HCT116 (cell line): Measurements from ENCODE around the gene CEP70. TPM values are rescaled to one million over a fixed set of nuclear protein-coding genes. Genes with fewer than 3 reads are reported as not detected.

Experiments
- ATAC-seq: fragments of 200-7000 bp; cut with Tn5 transposase; 2 replicates; pipeline ENCODE4 v1.9.1; 2020; ENCODE audit warnings: mild to moderate bottlenecking, moderate library complexity
- BruUV-seq: library from RNA; stranded (reverse); fragments of 400-500 nt; replicated peaks from 2 replicates; lab custom pipeline; 2021; lab: Mats Ljungman, UMichigan
- CTCF ChIA-PET: fragments of 300-600 bp; sonication (Branson Sonifier 250); formaldehyde crosslinking; loops from one replicate; lab custom pipeline; 2021; ENCODE audit warnings: antibody characterized with exemption; lab: Charles Lee
- POLR2A ChIA-PET: fragments of 300-600, 350-600 bp; sonication (Branson Sonifier 250); formaldehyde crosslinking; loops from one replicate; lab custom pipeline; 2021; ENCODE audit warnings: antibody characterized with exemption; lab: Charles Lee
- RAD21 ChIA-PET, 2 experiments: fragments of 300-600 bp; sonication (Branson Sonifier 250); formaldehyde crosslinking; loops; one replicate each; lab custom pipeline; 2023; ENCODE audit warnings: low total read pairs in 2 of 2; ENCODE audit not compliant: uncharacterized antibody in 2 of 2, unreplicated experiment in 2 of 2, low non-redundant PET in 1 of 2; lab: Charles Lee
- DNase-seq: peaks from one replicate; pipeline ENCODE4 v3.0.0-alpha.2; 2010; ENCODE audit warnings: low read depth, low spot score
- H2AFZ ChIP-seq: fragments of 200-600 bp; shearing (Covaris generic), sonication (generic); 2 replicates; pipeline ENCODE4 v1.6.1; 2017; ENCODE audit warnings: low read depth, mixed run types, mixed read lengths, antibody characterized with exemption, low read length; ENCODE audit not compliant: poor library complexity, severe bottlenecking
- H3K27ac ChIP-seq: 2 replicates; pipeline ENCODE4 v1.5.1; 2012; ENCODE audit warnings: low read depth, low read length
- H3K27me3 ChIP-seq: fragments of 200-600 bp; sonication (generic); 2 replicates; pipeline ENCODE4 v1.6.1; 2016; ENCODE audit warnings: mixed run types, low read length, mixed read lengths; ENCODE audit not compliant: insufficient read depth
- H3K36me3 ChIP-seq, 2 experiments: fragments of 200-500 bp in 1 of 2; fragments of 200-600 bp in 1 of 2; sonication (Bioruptor generic) in 1 of 2; sonication (generic) in 1 of 2; 2 replicates each; pipeline versions ENCODE4 v1.5.1 to v1.6.1; 2014 to 2016; ENCODE audit warnings: low read length in 2 of 2, inconsistent platforms in 1 of 2, mixed read lengths in 1 of 2, mixed run types in 1 of 2; ENCODE audit not compliant: insufficient read depth in 2 of 2, control insufficient read depth in 1 of 2
- H3K4me1 ChIP-seq, 2 experiments: fragments of 200-600 bp in 1 of 2; sonication (generic) in 1 of 2; 2 replicates each; pipeline versions ENCODE4 v1.5.1 to v1.6.1; 2012 to 2017; ENCODE audit warnings: low read length in 2 of 2, inconsistent platforms in 1 of 2, mild to moderate bottlenecking in 1 of 2, mixed read lengths in 1 of 2, mixed run types in 1 of 2, moderate library complexity in 1 of 2; ENCODE audit not compliant: insufficient read depth in 2 of 2, control insufficient read depth in 1 of 2
- H3K4me2 ChIP-seq: fragments of 200-600 bp; sonication (generic); 2 replicates; pipeline ENCODE4 v1.6.1; 2017; ENCODE audit warnings: mixed run types, low read length, mixed read lengths
- H3K4me3 ChIP-seq, 2 experiments: fragments of 200-600 bp in 1 of 2; sonication (generic) in 1 of 2; replicated peaks in 1 of 2; 2 replicates each; pipeline ENCODE4 v1.5.1; 2011 to 2016; ENCODE audit warnings: low read length in 2 of 2, control low read depth in 1 of 2, low read depth in 1 of 2, mild to moderate bottlenecking in 1 of 2, mixed read lengths in 1 of 2, mixed run types in 1 of 2
- H3K79me2 ChIP-seq: fragments of 200-600 bp; sonication (generic); 2 replicates; pipeline ENCODE4 v1.6.1; 2017; ENCODE audit warnings: mild to moderate bottlenecking, mixed run types, low read length, moderate library complexity, mixed read lengths; ENCODE audit not compliant: insufficient read depth
- H3K9ac ChIP-seq: fragments of 200-600 bp; sonication (generic); 2 replicates; pipeline ENCODE4 v1.6.1; 2016; ENCODE audit warnings: low read length, mixed read lengths
- H3K9me2 ChIP-seq: fragments of 200-600 bp; sonication (generic), shearing (Covaris generic); 2 replicates; pipeline ENCODE4 v1.6.1; 2017; ENCODE audit warnings: mixed run types, mild to moderate bottlenecking, moderate library complexity; ENCODE audit not compliant: insufficient read depth
- H3K9me3 ChIP-seq, 2 experiments: fragments of 200-500 bp in 1 of 2; fragments of 200-600 bp in 1 of 2; sonication (Bioruptor generic) in 1 of 2; sonication (generic) in 1 of 2; 2 replicates each; pipeline ENCODE4 v1.6.1; 2014 to 2017; ENCODE audit warnings: low read length in 2 of 2, mixed read lengths in 2 of 2, inconsistent platforms in 1 of 2, low read depth in 1 of 2, mild to moderate bottlenecking in 1 of 2, mixed run types in 1 of 2, moderate library complexity in 1 of 2; ENCODE audit not compliant: control insufficient read depth in 1 of 2, insufficient read depth in 1 of 2
- H4K20me1 ChIP-seq: fragments of 200-600 bp; sonication (generic), shearing (Covaris generic); 2 replicates; pipeline ENCODE4 v1.6.1; 2017; ENCODE audit warnings: mixed run types, mild to moderate bottlenecking, moderate library complexity; ENCODE audit not compliant: insufficient read depth
- CEBPB ChIP-seq: IDR thresholded peaks from 2 replicates; pipeline ENCODE4 v1.6.1; 2012; ENCODE audit warnings: low read depth
- CTCF ChIP-seq, 3 experiments: fragments of 200-600 bp in 1 of 3; sonication (generic) in 1 of 3; IDR thresholded peaks in 2 of 3; conservative IDR thresholded peaks in 1 of 3; 2 replicates each; pipeline ENCODE4 v1.5.1; 2012 to 2017; ENCODE audit warnings: low read depth in 2 of 3, low read length in 2 of 3, antibody characterized with exemption in 1 of 3, borderline replicate concordance in 1 of 3, control low read depth in 1 of 3, mild to moderate bottlenecking in 1 of 3, mixed read lengths in 1 of 3, mixed run types in 1 of 3, moderate library complexity in 1 of 3; ENCODE audit not compliant: insufficient read depth in 1 of 3
- ELF1 ChIP-seq: IDR thresholded peaks from 2 replicates; pipeline ENCODE4 v1.6.1; 2012; ENCODE audit warnings: low read depth, borderline replicate concordance
- EZH2 ChIP-seq: fragments of 200-600 bp; sonication (generic); IDR thresholded peaks from 2 replicates; pipeline ENCODE4 v1.6.1; 2017; ENCODE audit warnings: antibody characterized with exemption, mixed run types
- EZH2phosphoT487 ChIP-seq: fragments of 200-600 bp; IDR thresholded peaks from 2 replicates; pipeline ENCODE4 v1.6.1; 2018; ENCODE audit warnings: antibody characterized with exemption, borderline replicate concordance
- JUND ChIP-seq: IDR thresholded peaks from 2 replicates; pipeline ENCODE4 v1.6.1; 2012
- POLR2AphosphoS5 ChIP-seq: IDR thresholded peaks from 2 replicates; pipeline ENCODE4 v1.6.1; 2011; ENCODE audit warnings: mild to moderate bottlenecking, low read depth, low read length, moderate library complexity
- RAD21 ChIP-seq: IDR thresholded peaks from 2 replicates; pipeline ENCODE4 v1.6.1; 2012; ENCODE audit warnings: low read depth, mild to moderate bottlenecking
- SRF ChIP-seq: IDR thresholded peaks from 2 replicates; pipeline ENCODE4 v1.6.1; 2012; ENCODE audit warnings: low read depth
- ZFX ChIP-seq: fragments of 450-650 bp; IDR thresholded peaks from 2 replicates; pipeline ENCODE4 v1.6.1; 2017
- ZNF274 ChIP-seq: fragments of 200-500 bp; sonication (Bioruptor generic); IDR thresholded peaks from 2 replicates; pipeline ENCODE4 v1.6.1; 2014; ENCODE audit warnings: mild to moderate bottlenecking, low read depth, low read length, inconsistent platforms
- intact Hi-C: fragments of 100-400 bp; cut with micrococcal nuclease; formaldehyde crosslinking; loops from 2 replicates; pipeline ENCODE4 v1.10.0; 2022
- total RNA-seq: library from RNA; stranded (reverse); gene quantifications from one replicate; pipeline ENCODE4 v1.2.1, GENCODE V29; 2021; ENCODE audit not compliant: unreplicated experiment
- TF ChIP-seq, protein P1 (sequence below): IDR thresholded peaks from 2 replicates; pipeline ENCODE4 v1.6.1; 2011; ENCODE audit warnings: mild to moderate bottlenecking, low read length, moderate library complexity; ENCODE audit not compliant: insufficient replicate concordance; ENCODE audit errors: extremely low read depth
- TF ChIP-seq, protein P2 (sequence below): IDR thresholded peaks from 2 replicates; pipeline ENCODE4 v1.6.1; 2012

The CEP70 gene
- total RNA-seq, 1 experiment from 2014 or later: 38.7 TPM

DNA sequence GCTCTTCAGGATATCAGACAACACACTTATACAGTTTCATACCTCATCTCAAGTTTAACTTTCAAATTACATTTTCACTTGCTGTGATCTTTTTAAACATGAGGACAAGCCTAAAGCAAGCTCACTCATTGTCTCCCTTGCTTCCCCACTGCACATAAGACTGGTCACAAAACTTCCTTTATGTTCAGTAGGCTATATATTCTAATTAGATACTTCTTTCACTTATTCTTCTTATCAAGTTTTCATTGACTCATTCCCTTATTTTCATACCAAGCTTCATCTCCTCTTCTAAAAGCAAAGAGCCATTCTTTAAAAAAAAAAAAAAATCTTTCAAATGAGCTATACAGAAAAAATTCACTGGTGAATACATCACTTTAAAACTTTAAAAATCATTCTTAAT, 97.0 kb downstream of the CEP70 start:
- RAD21 ChIA-PET: no interaction called here
- no peak for ATAC-seq
- CTCF ChIA-PET: no interaction called here

More for the DNA sequence above, 97.0 kb downstream of the CEP70 start:
- H3K9me3 ChIP-seq: no peaks in the 10 kb centered on the region
- H3K4me2 ChIP-seq: no peak overlapping the region
- no peaks in the 10 kb centered on the region for H3K4me1 ChIP-seq
- peaks cover 0 to 6% of the 10 kb centered on the region in 2 experiments; a peak in 2 of 4 replicates for H3K36me3 ChIP-seq
- no peak overlapping the region for H3K4me3 ChIP-seq
- no TSS peak for BruUV-seq
- no peaks in the 10 kb centered on the region for H3K27me3 ChIP-seq
- H3K9me2 ChIP-seq: no peaks in the 10 kb centered on the region
- no peaks in the 10 kb centered on the region; the same call in 1 of the 2 replicates for H4K20me1 ChIP-seq
- no peak overlapping the region for H3K27ac ChIP-seq
- no peak for DNase-seq
- no peak overlapping the region for H2AFZ ChIP-seq
- no peaks in the 10 kb centered on the region for H3K79me2 ChIP-seq
- intact Hi-C loops: no loop called here
- H3K9ac ChIP-seq: no peak overlapping the region
- TF ChIP-seq CTCF (IDR thresholded peaks at IDR 0.05 in 2 of 3, conservative IDR thresholded peaks at IDR 0.05 in 1 of 3; ENCODE audit: borderline replicate concordance in 1 of 3, insufficient read depth in 1 of 3, low read depth in 2 of 3, low read length in 2 of 3): no peak
- TF ChIP-seq ELF1: no peak
- TF ChIP-seq EZH2phosphoT487: no peak
- TF ChIP-seq ZFX: no peak
- TF ChIP-seq ZNF274: no peak
- TF ChIP-seq CEBPB: no peak
- no peak for TF ChIP-seq JUND
- TF ChIP-seq, protein P1, sequence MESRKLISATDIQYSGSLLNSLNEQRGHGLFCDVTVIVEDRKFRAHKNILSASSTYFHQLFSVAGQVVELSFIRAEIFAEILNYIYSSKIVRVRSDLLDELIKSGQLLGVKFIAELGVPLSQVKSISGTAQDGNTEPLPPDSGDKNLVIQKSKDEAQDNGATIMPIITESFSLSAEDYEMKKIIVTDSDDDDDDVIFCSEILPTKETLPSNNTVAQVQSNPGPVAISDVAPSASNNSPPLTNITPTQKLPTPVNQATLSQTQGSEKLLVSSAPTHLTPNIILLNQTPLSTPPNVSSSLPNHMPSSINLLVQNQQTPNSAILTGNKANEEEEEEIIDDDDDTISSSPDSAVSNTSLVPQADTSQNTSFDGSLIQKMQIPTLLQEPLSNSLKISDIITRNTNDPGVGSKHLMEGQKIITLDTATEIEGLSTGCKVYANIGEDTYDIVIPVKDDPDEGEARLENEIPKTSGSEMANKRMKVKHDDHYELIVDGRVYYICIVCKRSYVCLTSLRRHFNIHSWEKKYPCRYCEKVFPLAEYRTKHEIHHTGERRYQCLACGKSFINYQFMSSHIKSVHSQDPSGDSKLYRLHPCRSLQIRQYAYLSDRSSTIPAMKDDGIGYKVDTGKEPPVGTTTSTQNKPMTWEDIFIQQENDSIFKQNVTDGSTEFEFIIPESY: no peak
- TF ChIP-seq, protein P2, sequence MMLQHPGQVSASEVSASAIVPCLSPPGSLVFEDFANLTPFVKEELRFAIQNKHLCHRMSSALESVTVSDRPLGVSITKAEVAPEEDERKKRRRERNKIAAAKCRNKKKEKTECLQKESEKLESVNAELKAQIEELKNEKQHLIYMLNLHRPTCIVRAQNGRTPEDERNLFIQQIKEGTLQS: no peak
- TF ChIP-seq SRF: no peak
- TF ChIP-seq POLR2AphosphoS5: no peak
- no peak for TF ChIP-seq EZH2
- TF ChIP-seq RAD21: no peak
- POLR2A ChIA-PET: no interaction called here
